Inferior parietal cortex (tissue), 1 donor: ENCODE measurements around the gene SENP1.

Experiments
- DNase-seq: peaks from one replicate; pipeline ENCODE4 v3.0.0-alpha.2; 2016; ENCODE audit errors: extremely low spot score

The SENP1 gene

DNA sequence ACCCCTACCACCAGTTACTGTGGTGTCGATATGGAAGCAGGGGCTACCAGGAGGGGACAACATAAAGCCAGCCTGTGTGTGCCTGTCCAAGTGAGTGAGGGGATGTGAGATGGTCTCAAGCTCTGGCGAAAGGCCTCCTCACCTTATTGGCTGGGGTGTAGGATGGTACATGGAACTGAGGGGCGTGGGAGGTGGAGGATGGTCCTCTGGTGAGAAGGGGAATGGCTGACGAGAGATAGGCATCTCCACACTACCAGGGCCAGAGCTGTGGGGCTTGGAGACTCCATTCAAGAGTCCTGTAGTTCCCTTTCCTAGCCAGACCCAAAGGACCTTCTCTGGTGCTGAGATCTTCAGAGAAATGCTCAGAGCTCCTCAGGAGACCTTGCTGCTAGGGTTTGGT is 69.1 kb downstream of the SENP1 start:
- no peak for DNase-seq

GRCh38 chr12:48034835-48035805 is 70.8 kb downstream of the SENP1 start:
- no peak for DNase-seq

GRCh38 chr12:48033451-48033850 is 72.4 kb downstream of the SENP1 start:
- no peak for DNase-seq

GRCh38 chr12:48032597-48032996 is 73.3 kb downstream of the SENP1 start:
- no peak for DNase-seq

DNA sequence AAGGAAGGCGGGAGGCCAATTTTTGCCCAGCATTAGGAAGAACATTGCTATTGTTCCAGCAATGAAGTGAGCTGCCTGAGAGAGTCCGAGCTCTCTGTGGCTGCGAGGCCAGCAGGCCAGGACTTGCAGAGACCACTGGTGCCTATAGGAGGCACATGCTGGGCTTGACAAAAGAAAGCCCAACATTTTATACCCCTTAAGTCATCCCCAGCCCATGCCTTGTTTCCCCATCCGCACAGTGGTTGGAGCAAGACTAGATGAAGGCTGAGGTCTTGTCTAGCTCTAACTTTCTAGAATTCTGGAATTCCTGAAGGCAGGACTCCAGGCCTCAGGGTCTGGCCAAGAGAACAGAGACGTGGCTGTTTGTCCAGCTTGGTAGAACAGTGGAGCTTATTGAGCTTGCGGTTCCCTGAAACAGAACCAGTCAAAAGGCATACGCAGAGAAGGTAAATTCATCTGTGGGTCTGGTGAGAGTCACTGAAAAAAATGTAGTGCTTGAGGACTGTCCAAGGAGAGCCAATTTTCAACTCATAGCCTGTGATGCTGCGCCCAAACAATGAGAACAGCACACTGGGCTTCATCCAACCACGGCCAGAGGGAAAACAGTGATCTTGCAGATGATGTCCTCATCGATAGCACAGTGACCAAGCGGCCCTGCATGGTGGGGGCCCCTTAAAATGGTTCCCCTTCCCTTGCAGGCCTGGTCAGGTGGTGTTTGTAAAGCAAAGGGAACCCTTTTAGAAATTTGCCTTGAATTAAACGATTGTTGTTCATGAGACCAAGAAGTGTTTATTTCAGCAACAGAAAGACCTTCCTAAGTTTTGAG is 74.5 kb downstream of the SENP1 start:
- DNase-seq = no peak

DNA sequence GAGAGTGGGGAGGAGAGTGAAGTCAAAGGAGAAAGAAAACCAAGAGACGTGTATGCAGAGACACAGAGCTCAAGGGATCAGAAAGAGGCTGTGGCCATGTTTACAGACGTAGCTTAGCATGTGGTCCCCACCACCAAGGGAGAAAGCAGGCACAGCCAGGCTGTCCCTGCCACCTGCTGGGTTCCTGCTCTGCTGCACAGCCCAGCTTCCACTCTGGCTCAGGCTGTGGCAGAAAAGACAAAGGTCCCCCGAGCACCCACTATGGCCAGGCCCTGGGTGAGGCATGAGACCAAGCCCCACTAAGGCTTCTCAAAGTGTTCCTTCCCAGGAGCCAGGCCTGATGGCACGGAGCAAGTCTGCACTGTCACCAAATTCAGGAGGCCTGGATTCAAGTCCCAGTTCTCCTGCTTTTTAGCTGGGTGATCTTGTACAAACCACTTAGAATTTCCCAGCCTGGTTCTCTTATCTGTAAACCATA is 75.7 kb downstream of the SENP1 start:
- no peak for DNase-seq

GRCh38 chr12:48029491-48030172 is 76.2 kb downstream of the SENP1 start:
- DNase-seq = no peak

- DNase-seq = no peak
Observed at GRCh38 chr12:48028541-48029431, 77.1 kb downstream of the SENP1 start.

DNA sequence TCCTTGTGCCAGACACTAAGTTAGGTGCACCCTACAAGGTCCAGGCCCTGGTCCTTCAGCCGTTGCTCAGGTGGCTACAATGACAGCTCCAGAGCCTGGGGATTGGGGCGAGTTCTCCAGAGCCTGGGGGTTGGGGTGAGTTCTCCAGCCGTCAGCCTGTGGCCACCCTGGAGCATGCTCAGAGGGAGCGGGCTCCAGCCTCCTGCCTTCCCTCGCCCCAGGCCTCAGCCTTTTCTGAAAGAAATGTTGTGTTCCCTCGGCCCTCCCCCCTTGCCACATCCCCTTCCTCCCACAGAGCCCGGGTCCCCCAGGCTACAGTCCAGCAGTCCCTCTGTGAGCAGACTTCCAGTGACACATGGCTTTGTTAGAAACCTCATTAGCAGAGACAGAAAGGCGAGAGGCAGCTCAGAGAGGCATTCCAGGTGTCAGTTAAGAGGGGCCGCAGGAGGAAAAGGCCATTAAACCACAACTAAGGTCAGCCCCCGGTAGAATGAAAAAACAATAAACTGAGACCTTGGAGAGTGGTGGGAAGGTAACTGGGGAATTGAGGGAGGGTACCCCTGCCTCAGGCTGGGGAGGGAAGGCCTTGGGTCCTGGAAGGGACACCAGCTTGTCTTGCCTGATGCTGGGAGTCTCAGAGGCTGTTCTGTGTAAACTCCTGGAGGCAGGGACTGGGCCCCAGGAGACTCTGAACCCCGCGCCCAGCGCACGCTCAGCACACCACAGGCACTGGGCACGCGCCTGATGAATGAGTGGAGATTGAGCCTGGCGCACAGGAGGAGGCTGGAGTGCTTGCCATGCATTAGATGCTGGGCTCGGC is 78.5 kb downstream of the SENP1 start:
- DNase-seq = no peak

DNA sequence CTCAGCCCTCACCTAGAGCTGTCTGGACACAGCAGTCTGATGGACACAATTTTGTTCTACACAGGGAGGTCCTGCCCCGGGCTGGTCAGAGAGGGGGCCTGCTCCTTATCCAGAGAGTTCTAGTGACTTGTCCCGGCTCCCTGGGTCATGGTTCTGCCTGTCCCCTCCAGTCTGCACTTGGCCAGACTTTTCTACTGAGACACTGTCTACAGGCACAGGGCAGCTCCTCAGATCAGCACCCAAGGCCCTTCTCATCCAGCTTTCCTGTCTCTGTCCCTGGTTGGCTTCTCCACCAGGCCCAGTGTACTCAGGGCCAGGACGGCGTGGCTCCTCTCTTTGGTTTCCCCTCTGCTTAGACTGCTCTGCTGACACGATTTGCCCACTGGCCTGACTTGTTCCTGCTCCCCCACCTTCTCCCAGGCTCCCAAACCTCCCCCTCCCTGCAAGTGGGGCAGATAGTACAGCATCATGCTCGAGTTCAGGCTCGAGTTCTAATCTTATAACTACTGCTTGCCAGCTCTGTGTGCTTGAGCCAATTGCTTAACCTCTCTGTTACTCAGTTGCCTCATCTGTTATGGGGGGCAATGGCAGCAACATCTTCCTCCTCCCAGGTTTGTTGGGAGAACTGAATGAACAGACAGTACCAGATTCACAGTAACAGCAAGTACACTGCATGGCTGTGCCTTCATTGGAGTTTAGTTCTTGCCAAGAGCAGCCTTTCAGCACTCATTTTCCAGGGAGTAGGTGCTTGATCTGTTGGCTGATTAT is 79.6 kb downstream of the SENP1 start:
- DNase-seq = no peak

DNA sequence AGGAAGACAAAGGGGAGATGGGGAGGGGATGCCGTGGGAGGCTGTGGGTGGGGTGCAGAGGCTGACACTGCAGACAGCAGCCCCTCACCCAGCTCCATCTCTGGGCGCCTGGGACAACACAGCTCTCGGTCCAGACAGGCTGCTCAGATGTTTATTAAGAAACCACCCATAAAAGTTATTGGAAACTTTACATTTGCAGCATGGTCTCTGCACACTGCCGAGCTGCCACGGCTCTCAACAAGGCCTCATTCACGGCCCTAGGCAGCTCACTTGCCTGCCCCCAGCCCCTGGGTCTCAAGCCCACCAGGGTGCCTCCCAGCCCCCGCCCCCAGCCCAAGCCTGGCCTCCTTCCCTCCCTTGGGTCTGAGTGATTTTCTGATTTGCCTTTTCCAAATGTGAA is 80.6 kb downstream of the SENP1 start:
- no peak for DNase-seq

GRCh38 chr12:48024735-48025134 is 81.1 kb downstream of the SENP1 start:
- no peak for DNase-seq

DNA sequence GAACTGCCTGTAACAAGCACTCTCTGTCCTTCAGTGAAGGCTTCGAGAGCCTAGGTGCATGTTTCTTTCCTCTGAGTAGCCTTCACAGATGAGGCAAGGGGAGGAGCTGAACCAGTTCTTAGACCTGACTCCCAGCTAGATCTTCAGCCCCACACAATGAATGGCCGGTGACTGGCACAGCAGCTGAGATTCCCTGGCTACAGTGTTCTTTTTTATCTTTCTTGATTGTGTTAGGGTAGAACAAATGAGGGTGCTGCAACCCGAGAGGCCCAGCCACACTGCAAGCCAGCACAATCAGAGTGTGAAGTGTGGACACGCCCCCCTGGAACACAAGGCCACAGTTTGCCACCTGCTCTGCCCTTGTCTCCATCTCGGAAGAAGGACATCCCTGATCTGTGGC is 82.5 kb downstream of the SENP1 start:
- DNase-seq = no peak

DNA sequence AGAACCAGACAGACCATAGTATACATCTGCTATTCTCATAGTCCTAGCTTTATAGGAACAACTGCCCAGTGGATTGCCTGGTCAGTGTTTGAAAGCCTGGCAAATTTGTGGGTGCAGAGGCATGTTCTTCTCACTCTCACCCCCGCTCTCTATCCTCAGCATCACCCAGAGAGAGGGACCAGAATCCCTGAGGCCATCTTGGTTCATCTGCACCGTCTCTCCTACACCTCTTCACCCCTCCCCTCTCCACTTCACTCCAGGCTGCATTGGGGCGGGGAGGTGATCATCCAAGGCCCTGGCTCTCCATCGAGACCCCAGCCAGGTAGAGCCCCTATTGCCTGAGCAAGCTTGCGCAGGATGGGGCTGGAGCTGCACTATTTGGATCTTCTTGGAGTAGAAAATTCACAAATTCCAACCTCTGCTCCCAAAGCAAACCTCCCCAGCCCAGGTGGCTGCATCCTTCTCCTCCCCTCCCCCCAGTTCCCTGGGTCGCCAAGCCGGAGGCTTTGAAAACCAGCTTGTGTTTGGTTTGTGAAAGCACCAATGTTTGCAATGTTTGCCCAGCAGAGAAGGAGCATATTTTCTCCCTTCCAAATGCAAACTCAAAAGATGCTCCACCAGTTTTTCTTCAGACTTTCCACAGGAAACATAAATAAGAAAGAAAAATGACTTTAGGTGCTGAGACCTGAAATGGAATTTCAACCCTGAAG is 83.0 kb downstream of the SENP1 start:
- no peak for DNase-seq

DNA sequence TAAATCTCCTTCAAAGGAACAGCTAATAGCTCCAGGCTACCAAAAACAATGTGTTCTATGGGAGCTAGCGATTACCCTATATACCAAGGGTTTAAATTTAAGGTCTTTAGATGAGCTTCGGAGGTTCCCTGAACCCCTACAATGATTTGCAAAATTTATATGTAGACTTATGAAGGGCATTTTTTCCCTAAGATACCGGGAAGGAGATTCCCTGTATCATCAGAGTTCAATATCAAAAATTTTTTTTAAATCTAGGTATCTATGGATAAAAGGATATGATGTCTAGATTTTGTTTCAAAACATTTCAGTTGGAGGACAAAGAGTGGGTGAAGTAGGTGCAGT is 83.7 kb downstream of the SENP1 start:
- DNase-seq = no peak

- DNase-seq = no peak
Observed at GRCh38 chr12:48021485-48022179, 84.2 kb downstream of the SENP1 start.

DNA sequence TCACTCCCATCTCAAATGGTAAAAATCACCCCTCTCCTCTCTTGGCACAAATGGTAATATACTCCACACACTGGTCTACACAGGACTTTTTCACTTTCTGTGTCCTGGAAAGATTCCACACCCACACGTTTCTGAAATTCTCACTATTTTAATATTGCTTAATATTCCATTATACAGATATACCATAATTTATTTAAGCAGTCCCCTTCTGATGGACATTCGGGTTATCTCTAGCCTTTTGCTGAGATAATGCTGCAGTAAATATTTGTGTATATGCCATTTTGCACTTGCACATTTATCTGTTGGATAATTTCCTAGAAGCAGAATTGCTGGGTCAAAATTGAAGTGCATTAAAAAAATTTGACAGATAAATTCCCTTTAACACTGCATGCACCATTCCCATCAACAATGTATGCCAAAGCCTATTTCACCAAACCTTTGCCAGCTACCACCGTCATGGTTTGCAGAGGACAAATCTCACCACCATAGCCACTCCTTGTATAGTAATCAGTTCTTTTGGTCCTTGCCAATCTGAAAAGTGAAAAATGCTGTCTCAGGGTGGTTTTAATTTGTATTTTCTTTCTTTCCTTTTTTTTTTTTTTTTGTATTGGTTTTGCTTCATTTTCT is 86.1 kb downstream of the SENP1 start:
- DNase-seq = no peak

DNA sequence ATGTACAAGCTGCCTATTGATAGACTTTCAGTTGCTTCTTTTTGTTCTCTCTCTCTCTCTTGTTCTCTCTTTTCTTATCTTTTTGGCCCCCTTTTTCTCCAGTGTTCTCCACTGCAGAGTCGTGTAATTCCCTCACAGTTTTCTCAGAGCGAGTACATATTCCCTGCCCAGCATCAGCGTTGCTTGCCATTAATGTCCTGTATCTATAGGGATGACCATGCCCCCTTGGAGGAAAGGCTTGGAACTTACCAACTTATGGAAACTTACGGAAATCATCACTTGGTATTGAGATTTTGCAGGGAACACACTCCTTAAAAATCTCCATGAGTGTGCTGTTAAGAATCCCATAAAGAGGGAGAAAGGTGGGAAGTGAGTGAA is 87.3 kb downstream of the SENP1 start:
- DNase-seq = no peak
